Heart left ventricle (tissue), 16 donors: ENCODE results near the gene PCNT. TPM values are rescaled to one million over a fixed set of nuclear protein-coding genes. Genes with fewer than 3 reads are reported as not detected.

Source experiments
- ATAC-seq, 4 donors: fragments of 200-7000 bp; cut with Tn5 transposase; one replicate each; pipeline ENCODE4 v1.9.1; 2020 to 2022; ENCODE audit warnings: moderate library complexity in 4 of 4, mild to moderate bottlenecking in 3 of 4, moderate number of reproducible peaks in 1 of 4
- DNase-seq, 5 donors: peaks; one replicate each; pipeline ENCODE4 v3.0.0-alpha.2; 2020
- H3K27ac ChIP-seq, 12 donors: fragments of 200-600 bp; sonication (generic) in 4 of 12; one replicate each; pipeline versions ENCODE4 v1.5.0 to v1.8.0; 2016 to 2022; ENCODE audit warnings: mild to moderate bottlenecking in 2 of 12
- H3K27me3 ChIP-seq, 9 donors: fragments of 200-600 bp; sonication (generic) in 2 of 9; one replicate each; pipeline versions ENCODE4 v1.5.1 to v1.8.0; 2016 to 2022; ENCODE audit warnings: mild to moderate bottlenecking in 3 of 9
- H3K36me3 ChIP-seq, 9 donors: fragments of 200-600 bp; sonication (generic) in 2 of 9; one replicate each; pipeline versions ENCODE4 v1.5.0 to v1.8.0; 2018 to 2022; ENCODE audit warnings: mild to moderate bottlenecking in 2 of 9
- H3K4me1 ChIP-seq, 12 donors: fragments of 200-600 bp; sonication (generic) in 4 of 12; one replicate each; pipeline versions ENCODE4 v1.5.0 to v1.8.0; 2016 to 2022; ENCODE audit warnings: mild to moderate bottlenecking in 3 of 12
- H3K4me3 ChIP-seq, 12 donors: fragments of 200-600 bp; sonication (generic) in 4 of 12; one replicate each; pipeline versions ENCODE4 v1.5.0 to v1.8.0; 2017 to 2022; ENCODE audit warnings: mild to moderate bottlenecking in 9 of 12, moderate library complexity in 4 of 12
- H3K9me3 ChIP-seq, 12 donors: fragments of 200-600 bp; sonication (generic) in 4 of 12; one replicate each; pipeline versions ENCODE4 v1.5.0 to v1.8.0; 2016 to 2022; ENCODE audit warnings: mild to moderate bottlenecking in 1 of 12
- POLR2A ChIP-seq, 2 donors: fragments of 450-650 bp; IDR thresholded peaks; one replicate each; pipeline ENCODE4 v1.6.1; 2017; ENCODE audit warnings: antibody characterized with exemption in 2 of 2, mild to moderate bottlenecking in 2 of 2, moderate library complexity in 2 of 2
- WGBS, 4 donors: extraction: QIAGEN DNeasy Blood & Tissue Kit in 2 of 4; methylation state at CpG; one replicate each; pipeline versions ENCODE4 v1.1.5 to v1.1.7; 2013 to 2018; 5-methylcytosine and 5-hydroxymethylcytosine counted together
- intact Hi-C, 10 donors: fragments of 100-400 bp; cut with DNase I; formaldehyde crosslinking; loops; one replicate each; pipeline versions ENCODE4 v1.11.1 to v1.14.2; 2022
- polyA plus RNA-seq, 2 donors: library from polyadenylated mRNA; stranded (reverse); fragments of 200-250 nt; gene quantifications; one replicate each; pipeline ENCODE4 v1.2.3, GENCODE V29; 2013
- total RNA-seq, 9 donors: library from RNA; depleted of rRNA in 2 of 9; stranded (reverse); fragments of >200 nt in 2 of 9; fragmentation: NEBNext Ultra II Directional in 3 of 9; extraction: Animal tissue kit (Norgen Biotek cat#: 25700) in 3 of 9; gene quantifications; one replicate each; pipeline versions ENCODE4 v1.1.0 to v1.2.4, GENCODE V29; 2016 to 2023
- TF ChIP-seq, protein P1 (sequence below), 12 donors: fragments of 200-600 bp; sonication (generic) in 4 of 12; IDR thresholded peaks; one replicate each; pipeline versions ENCODE4 v1.5.0 to v1.8.0; 2018 to 2022; ENCODE audit warnings: antibody characterized with exemption in 12 of 12, mild to moderate bottlenecking in 5 of 12
- donor health status: ischemic (EF 13 %, LVEDD 7.1; RV severe dilation, severe dysfunction).
- donor health status: healthy with polysubstance abuse.
- donor health status: DM: no; HTN: yes; CAD: no.
- donor health status: DM: no; HTN: no; CAD: no.
- donor health status: ischemic (EF 25% LVEDD 6.9; RV normal size, moderate dysfunction).
- donor health status: ischemic (EF 25% LVEDD 5.7; RV mildly dilated, moderate dysfunction).
- donor health status: healthy.
- donor health status: DM: yes; HTN: yes; CAD: no.
- donor health status: ischemic (EF 35%, LVEDD 5.7; RV mildly dilated, moderate dysfunction).
- donor health status: nonischemic (EF 11% LVEDD 7.7; RV severe dilation, severe dysfunction).
- donor health status: DM: yes; HTN: yes; CAD: no.
- donor health status: PGD.
- donor health status: ischemic (EF 29% LVEDD 5.4; RV normal size, mild dysfunction).
- donor health status: nonischemic (EF 23%, LVEDD 6.1; RV moderate dilation, normal function).

The PCNT gene
- total and polyA plus RNA-seq, 11 donors: 17.0 to 73.0 (median 36.7) TPM

DNA sequence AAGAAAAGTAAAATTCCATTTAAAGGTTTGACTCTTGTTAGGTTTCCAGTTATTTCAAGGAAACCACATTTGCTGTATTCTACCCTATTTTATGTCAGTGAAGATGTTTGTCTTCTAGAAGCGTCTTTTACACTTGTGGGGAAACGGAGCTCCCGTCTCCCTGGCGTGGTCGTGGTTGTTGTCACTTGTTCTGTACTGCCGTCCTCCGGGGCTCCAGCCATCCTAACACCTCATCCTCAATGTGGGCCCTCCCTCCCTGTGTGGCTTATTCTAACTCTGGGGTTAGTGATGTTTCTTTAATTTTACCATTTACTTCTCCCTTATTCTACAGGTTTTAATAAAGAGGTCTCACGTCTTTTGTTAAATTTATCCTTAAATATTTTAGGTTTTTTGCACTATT, 82.0 kb downstream of the PCNT start:
- Histone ChIP-seq H3K4me3 (no peak overlapping the region), H3K36me3 (peaks cover 0 to 75% (median 55%) of the 10 kb centered on the region in 9 donors), H3K9me3 (no peaks in the 10 kb centered on the region), H3K27ac (no peak overlapping the region), H3K4me1 (no peaks in the 10 kb centered on the region), H3K27me3 (no peaks in the 10 kb centered on the region)
- WGBS, 4 donors: 85 to 90% (median 88%) methylated on average over 8 of the region's 8 CpGs
- intact Hi-C loops: loop anchor here in 1 of 10 donors (10.0 kb wide), 1 partner anchor 61 kb away; no protein-coding TSS in a partner anchor
- TF ChIP-seq, protein P1, sequence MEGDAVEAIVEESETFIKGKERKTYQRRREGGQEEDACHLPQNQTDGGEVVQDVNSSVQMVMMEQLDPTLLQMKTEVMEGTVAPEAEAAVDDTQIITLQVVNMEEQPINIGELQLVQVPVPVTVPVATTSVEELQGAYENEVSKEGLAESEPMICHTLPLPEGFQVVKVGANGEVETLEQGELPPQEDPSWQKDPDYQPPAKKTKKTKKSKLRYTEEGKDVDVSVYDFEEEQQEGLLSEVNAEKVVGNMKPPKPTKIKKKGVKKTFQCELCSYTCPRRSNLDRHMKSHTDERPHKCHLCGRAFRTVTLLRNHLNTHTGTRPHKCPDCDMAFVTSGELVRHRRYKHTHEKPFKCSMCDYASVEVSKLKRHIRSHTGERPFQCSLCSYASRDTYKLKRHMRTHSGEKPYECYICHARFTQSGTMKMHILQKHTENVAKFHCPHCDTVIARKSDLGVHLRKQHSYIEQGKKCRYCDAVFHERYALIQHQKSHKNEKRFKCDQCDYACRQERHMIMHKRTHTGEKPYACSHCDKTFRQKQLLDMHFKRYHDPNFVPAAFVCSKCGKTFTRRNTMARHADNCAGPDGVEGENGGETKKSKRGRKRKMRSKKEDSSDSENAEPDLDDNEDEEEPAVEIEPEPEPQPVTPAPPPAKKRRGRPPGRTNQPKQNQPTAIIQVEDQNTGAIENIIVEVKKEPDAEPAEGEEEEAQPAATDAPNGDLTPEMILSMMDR (IDR thresholded peaks at IDR 0.05): no peak
- no peak for TF ChIP-seq POLR2A (IDR thresholded peaks at IDR 0.05)
- ATAC-seq: peak in 1 of 4 donors; percentile 36
- DNase-seq: peak in 1 of 5 donors; percentile 28

DNA sequence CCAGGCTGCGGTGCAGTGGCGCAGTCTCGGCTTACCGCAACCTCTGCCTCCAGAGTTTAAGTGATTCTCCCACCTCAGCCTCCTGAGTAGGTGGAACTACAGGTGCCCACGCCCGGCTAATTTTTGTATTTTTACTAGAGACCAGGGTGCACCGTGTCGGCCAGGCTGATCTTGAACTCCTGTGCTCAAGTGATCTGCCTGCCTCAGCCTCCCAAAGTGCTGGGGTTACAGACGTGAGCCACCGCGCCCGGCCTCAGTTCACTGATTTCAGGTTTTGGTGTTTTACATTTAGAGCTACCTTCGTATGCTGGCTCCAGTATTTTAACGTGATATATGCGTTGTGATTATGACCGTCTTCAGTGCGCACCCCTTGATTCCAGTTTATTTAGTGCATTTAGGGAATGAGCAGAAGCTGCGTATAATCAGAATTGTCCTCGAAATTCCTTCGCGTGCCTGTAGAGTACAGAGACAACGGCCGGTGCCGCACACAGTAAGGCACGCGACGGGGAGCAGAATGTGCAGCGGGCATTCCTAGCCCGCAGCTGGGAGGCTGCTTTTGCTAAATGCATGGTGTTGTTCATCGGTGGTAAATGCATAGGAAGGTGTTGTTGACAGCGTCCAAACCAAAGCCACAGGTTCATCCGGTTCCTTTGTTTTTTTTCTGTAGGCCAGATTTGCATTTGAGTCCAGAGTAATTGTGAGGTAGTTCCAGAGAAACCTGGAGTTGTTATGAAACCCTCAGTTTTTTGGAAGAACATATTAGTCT, 85.9 kb downstream of the PCNT start:
- intact Hi-C loops: loop anchor here in 2 of 10 donors (10.0 kb wide), 2 partner anchors 65 to 135 kb away; no protein-coding TSS in a partner anchor
- H3K27ac ChIP-seq: no peak overlapping the region
- 92 to 96% (median 93%) methylated on average over 32 of the region's 32 CpGs for WGBS, 4 donors

DNA sequence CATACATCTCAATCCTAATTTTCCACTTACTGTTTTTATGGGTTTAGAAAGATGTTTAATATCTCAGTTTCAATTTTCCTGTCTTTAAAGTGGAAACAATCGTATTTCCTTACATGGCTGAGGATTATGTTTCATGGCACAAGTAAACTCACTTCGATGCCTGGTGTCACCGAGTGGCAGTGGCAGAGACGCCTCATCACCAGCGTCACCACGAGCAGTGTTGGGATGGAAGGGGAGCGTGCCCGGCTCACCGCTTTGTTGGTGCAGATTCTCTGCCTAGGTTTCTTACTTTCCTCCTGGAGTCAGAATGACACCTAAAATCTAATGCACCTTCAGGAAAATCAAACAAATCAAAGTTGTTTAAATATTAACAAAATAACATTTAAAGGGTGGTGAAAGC, 86.6 kb downstream of the PCNT start:
- Histone ChIP-seq H3K27ac (no peak overlapping the region), H3K36me3 (peaks cover 3 to 58% (median 46%) of the 10 kb centered on the region in 9 donors), H3K4me3 (no peak overlapping the region), H3K4me1 (no peaks in the 10 kb centered on the region), H3K27me3 (no peaks in the 10 kb centered on the region), H3K9me3 (no peaks in the 10 kb centered on the region)
- DNase-seq (no peak), ATAC-seq (no peak)
- intact Hi-C loops: loop anchor here in 1 of 10 donors (10.0 kb wide), 1 partner anchor 136 kb away; no protein-coding TSS in a partner anchor
- WGBS, 4 donors: 96 to 97% (median 97%) methylated on average over 9 of the region's 9 CpGs
- no peak for TF ChIP-seq POLR2A (IDR thresholded peaks at IDR 0.05)
- TF ChIP-seq, protein P1 (IDR thresholded peaks at IDR 0.05): no peak

More for the DNA sequence above, 85.9 kb downstream of the PCNT start:
- ATAC-seq: no peak
- TF ChIP-seq, protein P1 (IDR thresholded peaks at IDR 0.05): no peak
- no peak for TF ChIP-seq POLR2A (IDR thresholded peaks at IDR 0.05)
- H3K4me3 ChIP-seq: no peak overlapping the region
- no peaks in the 10 kb centered on the region for H3K9me3 ChIP-seq
- peak in 1 of 5 donors; percentile 32 for DNase-seq
- no peaks in the 10 kb centered on the region for H3K4me1 ChIP-seq
- peaks cover 3 to 64% (median 50%) of the 10 kb centered on the region in 9 donors for H3K36me3 ChIP-seq
- H3K27me3 ChIP-seq: no peaks in the 10 kb centered on the region

DNA sequence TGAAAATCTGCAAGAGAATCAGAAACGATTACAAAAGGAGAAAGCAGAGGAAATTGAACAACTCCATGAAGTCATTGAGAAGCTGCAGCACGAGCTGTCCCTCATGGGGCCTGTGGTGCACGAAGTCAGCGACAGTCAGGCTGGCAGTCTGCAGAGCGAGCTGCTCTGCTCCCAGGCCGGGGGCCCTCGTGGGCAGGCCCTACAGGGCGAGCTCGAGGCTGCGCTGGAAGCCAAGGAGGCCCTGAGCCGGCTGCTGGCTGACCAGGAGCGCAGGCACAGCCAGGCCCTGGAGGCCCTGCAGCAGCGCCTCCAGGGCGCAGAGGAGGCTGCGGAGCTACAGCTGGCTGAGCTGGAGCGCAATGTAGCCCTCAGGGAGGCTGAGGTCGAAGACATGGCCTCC, 87.3 kb downstream of the PCNT start:
- intact Hi-C loops: loop anchor here in 1 of 10 donors (10.0 kb wide), 1 partner anchor 136 kb away; no protein-coding TSS in a partner anchor
- no peaks in the 10 kb centered on the region for H3K27me3 ChIP-seq
- no peaks in the 10 kb centered on the region for H3K9me3 ChIP-seq
- ATAC-seq (peak in 2 of 4 donors; percentile 9 to 24), DNase-seq (peak in 1 of 5 donors; percentile 61)
- H3K27ac ChIP-seq: no peak overlapping the region
- H3K36me3 ChIP-seq: peaks cover 3 to 60% (median 46%) of the 10 kb centered on the region in 9 donors
- WGBS, 4 donors: 93 to 96% (median 95%) methylated on average over 17 of the region's 17 CpGs
- H3K4me1 ChIP-seq: no peaks in the 10 kb centered on the region
- TF ChIP-seq POLR2A (IDR thresholded peaks at IDR 0.05): no peak
- TF ChIP-seq, protein P1 (IDR thresholded peaks at IDR 0.05): no peak
- H3K4me3 ChIP-seq: no peak overlapping the region
